Bronchial epithelial cell (primary cell): ENCODE measurements around the gene TGFBR3L. TPM values are rescaled to one million over a fixed set of nuclear protein-coding genes. Genes with fewer than 3 reads are reported as not detected.

Experiments used
- DNase-seq: peaks from one replicate; pipeline ENCODE4 v3.0.0-alpha.2; 2010; ENCODE audit warnings: low read depth
- FAIRE-seq: peaks from 2 replicates; lab custom pipeline; 2011; peaks lifted over from hg19 to GRCh38; lab: Jason Lieb, UNC
- H3K27me3 ChIP-seq: 2 replicates; pipeline ENCODE4 v1.5.1; 2011; ENCODE audit warnings: low read length; ENCODE audit not compliant: control insufficient read depth, insufficient read depth
- H3K36me3 ChIP-seq: 2 replicates; pipeline ENCODE4 v1.5.1; 2011; ENCODE audit warnings: low read length; ENCODE audit not compliant: control insufficient read depth, insufficient read depth
- H3K4me3 ChIP-seq: 2 replicates; pipeline ENCODE4 v1.5.1; 2011; ENCODE audit warnings: mild to moderate bottlenecking, low read depth, low read length, control low read depth
- CTCF ChIP-seq: IDR thresholded peaks from 2 replicates; pipeline ENCODE4 v1.5.1; 2011; ENCODE audit warnings: mild to moderate bottlenecking, moderate library complexity, low read length, control low read depth, inconsistent platforms; ENCODE audit not compliant: insufficient read depth, severe bottlenecking
- total RNA-seq: library from RNA; depleted of rRNA; stranded (reverse); fragments of >200 nt; gene quantifications from 2 replicates; pipeline ENCODE4 v1.2.1, GENCODE V29; 2014

Gene TGFBR3L
- total RNA-seq, 1 donor from 2014 or later: 1.8 TPM

GRCh38 chr19:7868671-7869452 is 45.8 kb upstream of the TGFBR3L start:
- peak; percentile 52 for DNase-seq

DNA sequence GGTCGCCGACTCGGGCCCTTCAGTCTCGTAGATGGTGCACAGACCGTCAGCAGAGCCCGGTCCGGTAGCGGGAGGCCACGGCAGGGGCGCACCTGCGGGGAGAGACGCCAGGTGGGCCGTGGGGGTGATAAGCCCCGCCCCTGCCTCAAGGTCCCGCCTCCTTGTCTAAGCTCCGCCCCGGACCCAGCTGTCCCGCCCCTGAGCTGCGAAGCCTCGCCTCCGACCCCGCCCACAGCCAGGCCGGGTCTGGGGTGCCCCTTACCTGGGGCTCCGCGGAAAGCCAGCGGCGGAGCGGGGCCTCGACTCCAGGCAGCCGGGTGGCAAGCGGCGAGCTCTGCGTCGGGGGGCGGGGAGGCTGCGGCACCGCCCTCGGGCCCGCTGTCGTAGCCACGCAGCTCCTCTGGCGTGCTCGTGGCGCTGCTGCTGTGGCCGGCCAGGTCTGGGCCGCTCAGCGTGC is 45.1 kb upstream of the TGFBR3L start:
- no peak for FAIRE-seq
- peaks cover 9% of the 10 kb centered on the region for H3K27me3 ChIP-seq
- H3K36me3 ChIP-seq: no peaks in the 10 kb centered on the region
- peak; percentile 20 for DNase-seq
- no peak for TF ChIP-seq CTCF
- peak overlapping the region; percentile 41 for H3K4me3 ChIP-seq

More at GRCh38 chr19:7868671-7869452, 45.8 kb upstream of the TGFBR3L start:
- peak; percentile 70 for TF ChIP-seq CTCF
- Histone ChIP-seq H3K4me3 (peak overlapping the region; percentile 41), H3K27me3 (peaks cover 6% of the 10 kb centered on the region), H3K36me3 (no peaks in the 10 kb centered on the region)
- no peak for FAIRE-seq

- no peak for TF ChIP-seq CTCF
- DNase-seq: peak; percentile 21
These were observed 44.6 kb upstream of the TGFBR3L start for GRCh38 chr19:7869910-7870511.

DNA sequence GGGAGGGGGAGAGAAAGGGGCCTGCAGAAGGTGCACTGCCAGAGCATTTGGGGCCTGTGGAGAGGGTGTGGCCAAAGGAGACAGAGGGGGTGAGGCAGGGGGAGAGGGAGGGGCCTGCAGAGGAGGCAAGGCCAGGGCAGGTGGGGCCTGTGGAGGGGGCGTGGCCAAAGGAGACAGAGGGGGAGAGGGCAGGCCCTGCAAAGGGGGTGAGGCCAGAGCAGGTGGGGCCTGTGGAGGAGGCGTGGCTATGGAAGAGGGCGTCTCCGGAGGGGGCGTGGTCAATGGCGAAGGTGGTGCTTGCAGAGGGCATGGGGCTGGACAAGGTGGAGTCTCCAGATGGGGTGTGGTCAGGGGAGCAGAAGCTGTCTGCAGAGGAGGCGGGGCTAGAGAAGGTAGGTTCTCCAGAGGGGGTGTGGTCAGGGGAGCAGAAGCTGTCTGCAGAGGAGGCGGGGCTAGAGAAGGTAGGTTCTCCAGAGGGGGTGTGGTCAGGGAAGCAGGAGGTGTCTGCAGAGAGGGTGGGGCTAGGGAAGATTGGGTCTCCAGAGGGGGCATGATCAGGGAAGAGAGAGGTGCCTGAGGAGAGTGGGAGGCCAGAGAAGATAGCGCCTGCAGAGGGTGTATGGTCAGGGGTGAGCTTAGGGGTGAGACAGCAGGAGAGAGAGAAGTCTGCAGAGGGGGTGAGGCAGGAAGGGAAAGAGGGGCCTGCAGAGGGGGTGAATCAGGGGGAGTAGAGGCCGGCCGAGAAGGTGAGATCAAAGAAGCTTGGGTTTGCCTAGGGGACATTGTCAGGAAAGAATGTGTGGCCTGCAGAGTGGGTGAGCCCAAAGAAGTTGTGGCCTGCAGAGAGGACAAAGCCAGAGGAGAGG is 43.8 kb upstream of the TGFBR3L start:
- DNase-seq: peak; percentile 61
- Histone ChIP-seq H3K4me3 (no peak overlapping the region), H3K36me3 (no peaks in the 10 kb centered on the region), H3K27me3 (peaks cover 11% of the 10 kb centered on the region)
- FAIRE-seq: no peak
- no peak for TF ChIP-seq CTCF

More at GRCh38 chr19:7869910-7870511, 44.6 kb upstream of the TGFBR3L start:
- Histone ChIP-seq H3K4me3 (peak overlapping the region; percentile 41), H3K36me3 (no peaks in the 10 kb centered on the region), H3K27me3 (peaks cover 11% of the 10 kb centered on the region)
- no peak for FAIRE-seq

- peak; percentile 87 for DNase-seq
- Histone ChIP-seq H3K4me3 (peak overlapping the region; percentile 29), H3K36me3 (no peaks in the 10 kb centered on the region), H3K27me3 (peaks cover 11% of the 10 kb centered on the region)
- peak; percentile 32 for FAIRE-seq
- no peak for TF ChIP-seq CTCF
These were observed 43.0 kb upstream of the TGFBR3L start for GRCh38 chr19:7871437-7872305.
